HG02588 (cell line): ENCODE measurements around the gene TXNDC11.

Experiments
- ATAC-seq: cut with Tn5 transposase; IDR thresholded peaks from one replicate; pipeline ENCODE4 v1.9.1; 2021; ENCODE audit warnings: mild to moderate bottlenecking, moderate library complexity; ENCODE audit not compliant: unreplicated experiment

The TXNDC11 gene

GRCh38 chr16:11691235-11691634, 51.4 kb downstream of the TXNDC11 start:
- ATAC-seq, result no peak

GRCh38 chr16:11689031-11689840, 53.4 kb downstream of the TXNDC11 start:
- ATAC-seq, result peak; percentile 90

GRCh38 chr16:11688520-11688886, 54.2 kb downstream of the TXNDC11 start:
- no peak for ATAC-seq

DNA sequence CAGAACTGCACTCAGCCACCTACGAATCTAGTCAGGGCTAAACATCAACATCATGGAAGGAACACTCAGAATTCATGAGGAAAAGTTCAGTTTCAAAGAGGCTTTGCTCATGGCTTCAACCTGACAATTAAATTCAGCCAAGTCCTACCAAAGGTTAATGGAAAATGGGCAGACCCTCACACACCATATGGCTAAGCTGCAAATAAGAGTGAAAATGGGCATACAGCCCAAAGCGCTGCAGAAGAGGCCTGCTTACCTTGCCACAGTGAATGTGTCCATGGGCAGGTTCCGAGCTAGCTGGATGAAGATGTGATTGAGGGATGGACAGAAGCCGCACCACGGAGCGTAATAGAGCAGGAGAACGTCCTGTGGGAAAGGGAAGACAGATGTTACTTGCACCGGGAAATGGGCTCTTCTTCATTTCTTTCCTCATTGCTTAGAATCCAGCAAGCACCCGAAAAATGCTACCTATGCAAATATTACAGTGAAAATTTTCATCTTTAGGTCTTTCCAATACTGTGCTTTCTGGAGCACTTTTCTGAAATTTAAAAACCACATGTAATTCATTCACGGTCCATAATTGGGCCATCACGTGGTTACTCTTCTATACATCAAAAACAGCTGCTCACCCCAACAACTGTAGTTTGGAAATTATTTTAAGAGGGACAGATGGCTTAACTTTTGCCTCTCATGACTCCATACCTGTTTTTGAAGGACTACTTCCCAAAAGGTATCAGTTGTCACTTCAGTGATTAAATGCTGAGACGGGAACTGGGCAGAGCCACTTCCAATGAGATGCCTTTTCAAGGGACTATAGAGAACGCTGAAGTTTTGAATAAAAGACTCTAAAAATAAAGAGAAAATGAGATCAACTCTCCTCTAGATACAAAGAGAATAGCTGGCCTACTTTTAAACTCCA, 54.8 kb downstream of the TXNDC11 start:
- ATAC-seq, result no peak

DNA sequence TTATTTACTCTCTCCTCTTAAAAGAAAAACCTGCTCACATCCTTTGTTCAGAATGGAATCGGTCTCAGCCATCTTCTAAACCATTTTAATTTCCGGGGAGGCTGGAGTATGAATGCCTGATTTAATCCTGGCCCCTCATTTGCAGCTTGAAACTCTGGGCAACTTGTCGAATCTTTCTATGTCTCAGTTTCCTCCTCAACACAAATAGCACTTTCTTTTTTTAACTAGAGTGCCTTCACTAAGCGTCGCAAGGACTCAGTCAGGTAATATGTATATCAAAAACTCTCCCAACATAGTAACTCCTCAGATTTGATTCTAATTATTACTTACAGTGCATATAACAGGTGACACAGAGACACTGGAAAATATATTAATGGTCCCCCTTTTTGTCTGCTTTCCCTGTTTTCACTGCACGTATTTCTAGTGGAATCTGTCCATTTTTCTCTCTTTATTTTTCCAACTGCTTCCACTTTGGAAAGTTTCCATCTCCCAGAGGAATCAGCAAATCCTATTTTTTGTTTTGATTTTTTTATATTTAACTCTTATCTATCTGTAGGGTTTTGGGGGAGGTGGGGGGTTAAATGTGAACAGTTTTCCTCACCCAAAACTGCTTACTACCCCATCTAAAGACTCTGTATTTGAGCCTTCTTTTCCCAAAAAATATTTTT, 55.8 kb downstream of the TXNDC11 start:
- no peak for ATAC-seq

DNA sequence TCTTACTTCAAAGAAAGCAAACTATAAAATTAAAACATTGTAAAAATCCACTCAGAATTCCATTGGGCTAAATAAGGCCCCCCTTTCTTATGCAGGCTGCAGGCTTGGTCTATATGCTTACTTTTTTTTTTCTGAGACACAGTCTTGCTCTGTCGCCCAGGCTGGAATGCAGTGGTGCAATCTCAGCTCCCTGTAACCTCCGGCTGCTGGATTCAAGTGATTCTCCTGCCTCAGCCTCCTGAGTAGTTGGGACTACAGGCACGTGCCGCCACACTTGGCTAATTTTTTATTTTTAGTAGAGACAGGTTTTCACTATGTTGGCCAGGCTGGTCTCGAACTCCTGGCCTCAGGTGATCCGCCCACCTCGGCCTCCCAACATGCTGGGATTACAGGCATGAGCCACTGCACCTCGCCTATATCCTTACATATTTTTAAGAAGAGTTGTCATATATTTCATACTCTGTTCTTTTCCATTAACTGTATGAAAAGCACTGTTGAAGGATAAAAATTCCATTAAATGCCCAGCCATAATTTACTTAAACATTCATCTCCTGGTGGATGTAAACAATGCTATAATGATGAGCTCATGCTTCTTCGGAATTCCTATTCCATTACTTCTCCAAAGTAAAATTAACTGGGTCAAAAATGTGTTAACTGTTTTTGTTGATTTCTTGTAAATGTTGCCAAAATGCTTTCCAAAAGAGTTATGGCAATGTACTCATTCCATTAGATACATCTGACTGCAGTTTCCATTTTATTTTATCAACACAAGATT, 56.6 kb downstream of the TXNDC11 start:
- ATAC-seq, result no peak

- ATAC-seq, result no peak
Measured at GRCh38 chr16:11684231-11685025, 58.2 kb downstream of the TXNDC11 start.

DNA sequence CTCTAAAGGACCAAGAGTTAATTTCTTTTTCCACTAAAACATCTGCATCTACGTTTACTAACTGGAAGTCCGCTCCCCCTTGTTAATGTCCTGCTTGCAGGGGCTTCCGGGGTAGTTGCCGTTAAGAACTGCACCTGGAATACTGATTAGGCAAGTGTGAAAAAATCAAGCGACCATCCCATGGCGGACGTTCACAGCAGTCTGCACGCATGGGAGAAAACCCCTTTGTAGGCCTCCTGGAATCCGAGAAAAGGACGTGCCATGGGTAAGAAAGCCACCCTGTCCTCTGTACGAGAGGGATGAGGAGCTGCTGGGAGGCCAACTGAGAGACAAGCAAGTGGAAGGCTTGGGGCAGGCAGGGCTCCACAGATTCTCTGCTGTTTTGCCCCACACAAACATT, 59.5 kb downstream of the TXNDC11 start:
- ATAC-seq, result no peak

DNA sequence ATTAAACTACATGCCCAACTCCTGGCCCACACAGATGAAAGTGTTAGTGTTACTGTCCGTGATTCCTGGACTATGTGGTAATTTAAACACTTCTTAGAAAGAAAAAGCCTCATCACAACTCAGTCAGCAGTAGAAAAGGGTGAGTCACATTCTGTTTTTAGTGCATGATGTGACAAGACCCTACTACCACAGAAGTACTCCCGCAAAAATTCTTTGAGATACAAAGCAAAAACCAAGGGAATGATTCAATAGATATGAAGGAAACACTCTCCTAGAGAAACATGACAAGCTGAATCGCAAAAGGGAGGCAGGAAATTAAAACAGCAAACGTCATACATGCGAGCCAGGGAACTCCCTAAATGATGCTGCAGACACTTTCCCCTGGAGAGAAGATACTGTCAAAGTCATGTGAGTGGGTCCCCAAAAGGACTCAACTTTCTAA, 60.0 kb downstream of the TXNDC11 start:
- ATAC-seq, result no peak

GRCh38 chr16:11681976-11682654, 60.5 kb downstream of the TXNDC11 start:
- no peak for ATAC-seq

DNA sequence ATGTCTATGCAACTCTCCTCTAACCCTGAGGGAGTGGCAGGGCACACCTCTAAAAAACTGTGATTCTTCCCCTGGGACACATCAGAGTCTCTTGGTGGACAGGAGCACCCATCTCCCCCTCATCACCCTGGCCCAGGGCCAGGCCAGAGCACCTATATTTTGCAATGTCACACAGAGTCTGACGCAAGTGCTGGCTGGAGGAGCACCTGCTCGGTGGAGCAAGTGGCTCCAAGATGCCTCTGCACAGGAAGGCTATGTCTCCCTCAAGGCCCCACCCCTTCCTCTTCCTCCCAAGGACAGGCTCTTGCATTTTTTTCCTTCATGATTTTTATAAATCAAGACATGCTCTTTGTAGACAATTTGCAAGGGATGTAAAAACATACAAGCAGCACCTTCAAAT, 61.1 kb downstream of the TXNDC11 start:
- ATAC-seq, result no peak

DNA sequence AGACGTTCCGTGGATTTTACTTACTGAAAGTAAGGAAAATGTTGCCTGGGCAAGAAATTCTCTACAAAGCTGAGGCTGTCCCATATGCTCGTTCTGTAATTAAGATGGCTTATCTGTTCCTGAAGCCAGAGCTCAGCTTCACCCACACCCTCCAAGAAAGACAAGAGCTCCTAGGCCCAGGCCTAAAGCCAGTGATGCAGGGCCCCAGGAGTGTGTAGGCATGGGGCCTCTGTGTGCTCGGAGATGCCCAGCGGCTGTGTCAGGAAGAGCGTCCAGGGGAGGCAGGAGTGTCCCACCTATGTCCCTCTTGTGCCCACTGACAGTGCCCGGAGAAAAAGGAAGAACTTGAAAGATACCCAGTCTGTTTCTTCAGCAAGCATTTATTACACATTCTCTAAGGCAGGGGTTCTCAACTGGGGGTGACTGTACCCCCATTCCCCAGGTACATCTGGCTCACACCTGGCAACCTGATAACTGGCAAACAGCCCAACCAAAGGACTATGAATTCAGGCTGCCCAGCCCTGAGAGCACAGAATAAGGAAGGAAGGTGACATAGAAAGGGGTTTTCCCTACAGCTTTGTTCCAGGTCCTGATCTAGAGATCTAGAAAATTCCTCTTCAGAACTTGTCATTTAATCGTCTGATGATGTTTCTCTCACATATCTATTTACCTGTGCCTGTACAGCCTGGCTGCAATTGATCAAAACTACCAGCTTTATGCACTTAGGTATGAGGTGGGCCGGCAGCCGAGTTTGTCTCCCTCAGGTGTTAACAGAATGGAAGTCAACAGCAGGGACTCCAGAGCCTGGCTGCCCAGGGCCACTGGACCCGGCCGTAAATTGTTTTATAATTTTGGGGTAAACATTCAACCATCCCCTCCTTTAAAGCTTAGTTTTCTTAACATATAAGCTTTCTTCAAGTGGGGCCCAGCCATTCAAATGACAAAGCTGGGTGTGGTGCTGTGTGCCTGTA, 62.4 kb downstream of the TXNDC11 start:
- ATAC-seq, result no peak

DNA sequence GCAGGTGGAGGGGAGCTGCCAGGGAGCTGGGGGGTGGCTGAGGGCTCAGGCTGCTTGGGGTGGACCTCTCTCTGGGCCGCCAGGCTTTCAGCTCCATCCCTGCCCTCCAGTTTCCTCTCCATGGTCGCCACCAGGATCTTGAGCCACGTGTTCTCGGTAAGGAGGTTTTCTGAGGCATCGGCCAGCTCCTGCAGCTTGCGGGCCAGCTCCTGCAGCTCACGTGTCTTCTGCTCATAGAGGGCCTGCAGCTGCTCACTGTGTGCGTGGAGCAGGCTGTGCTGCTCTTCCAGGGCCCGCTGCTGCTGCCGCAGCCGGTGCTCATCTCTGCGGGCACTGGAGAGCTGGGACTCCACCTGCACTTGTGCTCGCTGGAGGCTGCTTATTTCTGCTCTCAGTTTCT, 63.4 kb downstream of the TXNDC11 start:
- no peak for ATAC-seq

DNA sequence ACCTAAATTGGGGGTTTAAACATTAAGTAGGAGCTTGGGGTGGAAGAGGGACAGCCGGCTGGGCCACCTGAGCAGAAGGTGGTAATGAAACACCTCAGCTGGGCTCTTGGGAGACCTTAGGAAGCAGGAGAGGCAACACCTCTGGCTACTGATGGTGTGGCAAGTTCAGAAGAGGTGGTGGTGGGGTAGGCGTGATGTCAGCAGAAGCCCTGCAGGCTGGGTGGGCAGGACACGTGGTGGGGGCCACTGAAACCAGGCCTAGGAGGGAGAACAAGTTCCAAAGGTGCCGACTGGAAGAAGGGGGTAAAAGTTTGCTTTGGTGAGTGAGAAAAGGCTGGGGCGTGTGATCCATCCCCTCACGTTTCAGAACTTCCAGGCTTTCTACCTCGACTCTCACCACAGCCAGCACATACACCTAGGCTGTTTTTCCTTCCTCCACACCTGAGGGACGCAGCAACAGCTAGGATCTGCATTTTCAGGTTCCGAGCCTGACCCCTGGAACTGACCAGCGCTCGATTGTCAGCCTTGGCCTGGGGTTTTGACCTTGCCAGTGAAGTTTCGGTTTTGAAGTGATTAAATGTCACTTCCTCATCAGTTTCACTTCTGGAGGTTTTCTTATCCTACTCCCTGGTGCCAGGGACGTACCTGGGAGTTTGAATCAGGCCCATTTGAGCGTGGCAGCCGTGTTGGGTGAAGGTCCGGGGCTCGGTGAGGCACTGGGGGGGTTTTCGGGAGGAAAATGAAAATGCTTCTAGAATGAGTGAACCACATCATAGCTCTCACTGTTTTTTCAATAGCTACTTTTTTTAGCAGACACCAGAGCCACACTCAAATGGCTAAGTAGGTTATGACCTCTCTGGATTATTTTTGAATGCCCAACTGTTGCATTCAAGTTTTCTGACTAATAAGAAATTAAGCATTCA, 64.4 kb downstream of the TXNDC11 start:
- ATAC-seq, result no peak

- no peak for ATAC-seq
Measured at GRCh38 chr16:11677451-11677951, 65.2 kb downstream of the TXNDC11 start.

GRCh38 chr16:11676799-11677198, 65.9 kb downstream of the TXNDC11 start:
- ATAC-seq, result no peak
